Caco-2 (cell line): ENCODE results near the gene RNASEH1. TPM values are rescaled to one million over a fixed set of nuclear protein-coding genes. Genes with fewer than 3 reads are reported as not detected.

Source experiments
- BruUV-seq: library from RNA; stranded (reverse); fragments of 400-500 nt; replicated peaks from 2 replicates; lab custom pipeline; 2021; lab: Mats Ljungman, UMichigan
- CTCF ChIA-PET: fragments of 300-600 bp; sonication (Branson Sonifier 250); formaldehyde crosslinking; loops from one replicate; lab custom pipeline; 2022; ENCODE audit warnings: antibody characterized with exemption; lab: Charles Lee
- POLR2A ChIA-PET: fragments of 300-600 bp; sonication (Branson Sonifier 250); formaldehyde crosslinking; loops from one replicate; lab custom pipeline; 2022; ENCODE audit warnings: antibody characterized with exemption; lab: Charles Lee
- DNase-seq, 2 experiments: peaks; one replicate each; pipeline versions ENCODE4 v3.0.0 to v3.0.0-alpha.2; 2020 to 2022
- H3K27me3 ChIP-seq: replicated peaks from 2 replicates; pipeline ENCODE4 v1.6.0; 2011; ENCODE audit warnings: low read length; ENCODE audit not compliant: control insufficient read depth, insufficient read depth
- H3K36me3 ChIP-seq: 2 replicates; pipeline ENCODE4 v1.5.1; 2011; ENCODE audit warnings: low read length; ENCODE audit not compliant: control insufficient read depth, insufficient read depth
- H3K4me1 ChIP-seq: fragments of 250-450 bp; sonication (Bioruptor Pico); 2 replicates; pipeline ENCODE4 v1.5.1; 2020; ENCODE audit warnings: mild to moderate bottlenecking
- H3K4me3 ChIP-seq: 2 replicates; pipeline ENCODE4 v1.5.1; 2011; ENCODE audit warnings: low read depth, mild to moderate bottlenecking, control low read depth, low read length
- H3K9me3 ChIP-seq: fragments of 250-450 bp; sonication (Bioruptor Pico); 2 replicates; pipeline ENCODE4 v1.5.1; 2020; ENCODE audit warnings: mild to moderate bottlenecking, moderate library complexity
- H3K27ac Mint-ChIP-seq: one replicate; pipeline ENCODE4 v1.8.0; 2022; ENCODE audit warnings: mixed read lengths; ENCODE audit not compliant: unreplicated experiment
- H3K27me3 Mint-ChIP-seq: one replicate; pipeline ENCODE4 v1.8.0; 2022; ENCODE audit warnings: mixed read lengths; ENCODE audit not compliant: insufficient read depth, unreplicated experiment
- H3K36me3 Mint-ChIP-seq: one replicate; pipeline ENCODE4 v1.8.0; 2022; ENCODE audit warnings: mild to moderate bottlenecking, mixed read lengths; ENCODE audit not compliant: insufficient read depth, unreplicated experiment
- H3K4me1 Mint-ChIP-seq: one replicate; pipeline ENCODE4 v1.8.0; 2022; ENCODE audit warnings: low read depth, mixed read lengths; ENCODE audit not compliant: unreplicated experiment
- H3K4me3 Mint-ChIP-seq: one replicate; pipeline ENCODE4 v1.8.0; 2022; ENCODE audit warnings: mild to moderate bottlenecking, moderate library complexity, mixed read lengths; ENCODE audit not compliant: unreplicated experiment
- H3K9me3 Mint-ChIP-seq: one replicate; pipeline ENCODE4 v1.8.0; 2022; ENCODE audit warnings: mixed read lengths; ENCODE audit not compliant: unreplicated experiment
- intact Hi-C: fragments of 100-400 bp; cut with micrococcal nuclease; formaldehyde crosslinking; loops from one replicate; pipeline ENCODE4 v1.10.0; 2022; ENCODE audit not compliant: unreplicated experiment
- total RNA-seq: library from RNA; stranded (reverse); gene quantifications from 2 replicates; pipeline ENCODE4 v1.2.3, GENCODE V29; 2022
- TF ChIP-seq, protein P1 (sequence below), 2 experiments: fragments of 200-600 bp in 1 of 2; IDR thresholded peaks; 1 replicate in 1 of 2; 2 replicates in 1 of 2; pipeline versions ENCODE4 v1.5.1 to v1.8.0; 2011 to 2022; ENCODE audit warnings: antibody characterized with exemption in 1 of 2, control low read depth in 1 of 2, inconsistent platforms in 1 of 2, low read depth in 1 of 2, low read length in 1 of 2, mild to moderate bottlenecking in 1 of 2, moderate library complexity in 1 of 2; ENCODE audit not compliant: insufficient read depth in 1 of 2, severe bottlenecking in 1 of 2, unreplicated experiment in 1 of 2

RNASEH1 gene
- total RNA-seq, 1 experiment from 2014 or later, result 47.1 TPM

GRCh38 chr2:3545788-3546478 lies 12.2 kb downstream of the RNASEH1 start:
- intact Hi-C loops, result no loop called here
- Histone ChIP-seq H3K4me3 (no peak overlapping the region), H3K9me3 (no peaks in the 10 kb centered on the region), H3K36me3 (peaks cover 5% of the 10 kb centered on the region), H3K4me1 (no peaks in the 10 kb centered on the region), H3K27me3 (no peaks in the 10 kb centered on the region)
- no peak for DNase-seq
- Mint-ChIP-seq H3K27ac (no peak overlapping the region), H3K36me3 (peaks cover 99% of the 10 kb centered on the region), H3K4me1 (no peaks in the 10 kb centered on the region), H3K4me3 (no peak overlapping the region), H3K27me3 (no peaks in the 10 kb centered on the region), H3K9me3 (no peaks in the 10 kb centered on the region)
- ChIA-PET POLR2A (no interaction called here), CTCF (no interaction called here)
- TF ChIP-seq, protein P1, sequence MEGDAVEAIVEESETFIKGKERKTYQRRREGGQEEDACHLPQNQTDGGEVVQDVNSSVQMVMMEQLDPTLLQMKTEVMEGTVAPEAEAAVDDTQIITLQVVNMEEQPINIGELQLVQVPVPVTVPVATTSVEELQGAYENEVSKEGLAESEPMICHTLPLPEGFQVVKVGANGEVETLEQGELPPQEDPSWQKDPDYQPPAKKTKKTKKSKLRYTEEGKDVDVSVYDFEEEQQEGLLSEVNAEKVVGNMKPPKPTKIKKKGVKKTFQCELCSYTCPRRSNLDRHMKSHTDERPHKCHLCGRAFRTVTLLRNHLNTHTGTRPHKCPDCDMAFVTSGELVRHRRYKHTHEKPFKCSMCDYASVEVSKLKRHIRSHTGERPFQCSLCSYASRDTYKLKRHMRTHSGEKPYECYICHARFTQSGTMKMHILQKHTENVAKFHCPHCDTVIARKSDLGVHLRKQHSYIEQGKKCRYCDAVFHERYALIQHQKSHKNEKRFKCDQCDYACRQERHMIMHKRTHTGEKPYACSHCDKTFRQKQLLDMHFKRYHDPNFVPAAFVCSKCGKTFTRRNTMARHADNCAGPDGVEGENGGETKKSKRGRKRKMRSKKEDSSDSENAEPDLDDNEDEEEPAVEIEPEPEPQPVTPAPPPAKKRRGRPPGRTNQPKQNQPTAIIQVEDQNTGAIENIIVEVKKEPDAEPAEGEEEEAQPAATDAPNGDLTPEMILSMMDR (IDR thresholded peaks at IDR 0.05; ENCODE audit: insufficient read depth in 1 of 2, low read depth in 1 of 2, low read length in 1 of 2, severe bottlenecking in 1 of 2, unreplicated experiment in 1 of 2), result no peak
- no TSS peak for BruUV-seq

DNA sequence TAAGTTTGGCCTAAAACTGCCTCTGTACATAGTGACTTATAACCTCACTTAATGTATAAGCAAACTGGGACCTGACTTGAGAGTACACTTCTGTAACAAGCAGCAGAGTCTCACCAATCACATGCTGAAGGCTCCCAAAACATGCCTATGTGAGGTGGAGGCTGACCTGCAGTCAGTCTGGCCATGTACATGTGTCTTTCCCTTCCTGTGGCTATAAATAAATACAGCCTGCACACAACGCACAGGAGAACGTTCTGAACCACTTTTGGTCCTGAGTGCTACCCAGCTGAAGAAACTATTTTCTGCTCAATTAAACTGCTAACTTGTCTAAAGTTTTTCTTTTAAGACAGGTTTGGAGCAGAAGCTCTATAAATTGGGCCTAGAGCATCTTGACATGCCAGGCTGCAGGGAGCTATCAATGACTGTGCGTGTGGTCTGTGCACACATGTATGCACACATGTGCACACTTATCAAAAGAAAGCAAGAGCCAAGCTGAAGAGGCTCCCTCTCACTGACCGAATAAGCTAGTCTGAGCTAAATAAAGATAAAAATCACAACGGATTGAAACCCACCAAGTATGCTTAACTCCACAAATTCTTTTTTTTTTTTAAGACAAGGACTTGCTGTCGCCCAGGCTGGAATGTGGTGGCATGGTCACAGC lies 15.0 kb downstream of the RNASEH1 start:
- ChIA-PET CTCF (no interaction called here), POLR2A (interaction anchor here (0.5 kb wide), 1 partner anchor 149 kb away, joined by 4 read pairs; no protein-coding TSS in a partner anchor)
- no peak overlapping the region for H3K27ac Mint-ChIP-seq
- Histone ChIP-seq H3K9me3 (no peaks in the 10 kb centered on the region), H3K36me3 (peaks cover 3% of the 10 kb centered on the region), H3K4me3 (no peak overlapping the region), H3K27me3 (no peaks in the 10 kb centered on the region), H3K4me1 (no peaks in the 10 kb centered on the region)
- TF ChIP-seq, protein P1 (IDR thresholded peaks at IDR 0.05; ENCODE audit: insufficient read depth in 1 of 2, low read depth in 1 of 2, low read length in 1 of 2, severe bottlenecking in 1 of 2, unreplicated experiment in 1 of 2), result no peak
- peaks cover 89% of the 10 kb centered on the region for H3K36me3 Mint-ChIP-seq
- no peak overlapping the region for H3K4me3 Mint-ChIP-seq
- H3K4me1 Mint-ChIP-seq, result no peaks in the 10 kb centered on the region
- intact Hi-C loops, result no loop called here
- no peaks in the 10 kb centered on the region for H3K27me3 Mint-ChIP-seq
- BruUV-seq, result no TSS peak
- H3K9me3 Mint-ChIP-seq, result no peaks in the 10 kb centered on the region
- no peak for DNase-seq

DNA sequence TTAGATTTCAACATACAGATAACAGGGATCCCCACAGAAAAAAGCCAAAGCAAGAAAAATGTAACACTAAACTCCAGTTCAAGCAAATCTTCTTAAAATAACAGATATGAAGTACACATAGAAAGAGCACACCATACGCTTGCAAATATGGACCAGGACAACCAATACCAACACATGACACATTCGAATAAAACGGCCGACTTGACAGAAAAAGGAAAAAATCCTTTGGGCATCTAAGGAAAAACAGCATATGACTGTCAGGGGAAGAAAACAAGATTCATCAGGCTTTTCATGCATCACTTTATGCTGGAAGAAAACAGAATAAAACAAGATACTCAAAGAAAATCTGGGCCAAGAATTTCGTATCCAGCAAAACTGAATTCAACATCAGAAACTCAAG lies 16.0 kb downstream of the RNASEH1 start:
- intact Hi-C loops, result no loop called here
- H3K4me3 ChIP-seq, result no peak overlapping the region
- no peak for DNase-seq
- peaks cover under 1% of the 10 kb centered on the region; the same call in 1 of the 2 replicates for H3K4me1 ChIP-seq
- no peak overlapping the region for H3K4me3 Mint-ChIP-seq
- no peaks in the 10 kb centered on the region for H3K27me3 Mint-ChIP-seq
- BruUV-seq, result no TSS peak
- H3K9me3 ChIP-seq, result no peaks in the 10 kb centered on the region
- no peaks in the 10 kb centered on the region for H3K4me1 Mint-ChIP-seq
- no peaks in the 10 kb centered on the region for H3K27me3 ChIP-seq
- H3K36me3 ChIP-seq, result peaks cover 2% of the 10 kb centered on the region
- peaks cover 80% of the 10 kb centered on the region for H3K36me3 Mint-ChIP-seq
- TF ChIP-seq, protein P1 (IDR thresholded peaks at IDR 0.05; ENCODE audit: insufficient read depth in 1 of 2, low read depth in 1 of 2, low read length in 1 of 2, severe bottlenecking in 1 of 2, unreplicated experiment in 1 of 2), result no peak
- H3K9me3 Mint-ChIP-seq, result no peaks in the 10 kb centered on the region
- POLR2A ChIA-PET, result no interaction called here
- CTCF ChIA-PET, result no interaction called here
- H3K27ac Mint-ChIP-seq, result no peak overlapping the region
